GM21423 (cell line): Measurements from ENCODE around the gene CYBA.

ENCODE experiments used
- ATAC-seq: cut with Tn5 transposase; IDR thresholded peaks from one replicate; pipeline ENCODE4 v1.9.1; 2021; ENCODE audit warnings: mild to moderate bottlenecking, moderate library complexity; ENCODE audit not compliant: unreplicated experiment

CYBA gene

DNA sequence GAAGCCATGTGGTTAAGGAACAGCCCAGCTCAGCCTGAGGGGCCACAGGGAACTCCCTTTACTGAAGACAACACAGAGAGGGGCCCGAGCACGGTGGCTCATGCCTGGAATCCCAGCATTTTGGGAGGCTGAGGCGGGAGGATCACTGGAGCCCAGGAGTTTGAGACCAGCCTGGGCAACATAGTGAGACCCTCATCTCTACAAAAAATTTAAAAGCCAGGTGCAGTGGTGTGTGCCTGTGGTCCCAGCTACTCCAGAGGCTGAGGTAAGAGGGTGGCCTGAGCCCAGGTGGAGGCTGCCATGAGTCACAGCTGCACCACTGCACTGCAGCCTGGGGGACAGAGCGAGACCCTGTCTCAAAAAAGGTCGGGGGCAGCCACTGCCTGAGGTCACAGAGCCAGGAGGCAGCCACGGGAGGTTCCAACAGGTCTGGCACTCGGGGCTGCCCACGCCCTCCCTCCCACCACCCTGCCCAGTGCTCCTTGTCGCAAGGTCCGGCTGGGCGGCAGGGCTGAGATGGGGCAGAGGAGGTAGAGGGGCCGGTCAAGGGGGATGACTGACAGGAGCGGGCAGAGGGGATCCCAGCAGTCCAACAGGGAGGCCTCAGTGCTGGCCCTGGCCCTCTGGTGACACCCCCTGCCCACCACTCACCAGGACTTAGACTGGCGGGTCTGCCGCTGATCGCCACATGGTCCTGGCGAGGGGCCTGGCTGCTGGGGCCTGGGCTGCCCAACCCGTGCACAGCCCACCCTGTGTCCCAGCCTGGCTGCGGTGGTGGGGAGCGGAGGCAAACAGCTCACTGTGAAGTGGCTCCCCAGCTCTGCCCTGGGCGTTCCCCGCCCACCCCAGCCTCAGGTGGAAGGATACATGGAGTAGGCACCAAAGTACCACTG is 3.4 kb downstream of the CYBA start:
- ATAC-seq: no peak

DNA sequence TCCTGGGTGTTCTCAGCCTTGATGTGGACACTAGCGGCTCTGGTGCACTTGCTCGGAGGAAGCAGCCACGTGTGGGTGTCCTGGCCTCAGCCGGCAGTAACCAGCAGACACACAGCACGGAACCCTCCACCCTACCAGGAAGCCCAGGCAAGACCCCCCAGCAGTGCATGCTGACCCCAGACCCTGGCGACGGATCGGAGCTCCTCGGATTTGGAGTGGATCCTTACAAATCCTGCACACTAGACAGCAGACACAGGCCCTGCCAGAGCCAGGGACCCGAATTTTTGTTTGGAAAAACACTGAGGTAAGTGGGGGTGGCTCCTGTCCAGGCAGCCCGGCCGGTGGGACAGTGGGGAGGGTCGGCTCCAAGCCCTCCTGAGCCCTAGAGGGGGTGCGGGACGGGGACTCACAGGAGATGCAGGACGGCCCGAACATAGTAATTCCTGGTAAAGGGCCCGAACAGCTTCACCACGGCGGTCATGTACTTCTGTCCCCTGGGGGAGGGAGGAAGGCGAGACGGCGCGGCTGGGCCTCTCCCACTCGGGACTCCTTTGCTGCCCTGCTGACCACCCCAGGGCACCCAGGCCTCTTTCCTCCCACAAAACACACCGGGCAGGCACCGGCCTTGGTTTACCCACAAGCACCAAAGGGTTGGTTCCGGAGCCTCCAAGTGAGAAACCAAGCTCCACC is 4.4 kb downstream of the CYBA start:
- no peak for ATAC-seq

DNA sequence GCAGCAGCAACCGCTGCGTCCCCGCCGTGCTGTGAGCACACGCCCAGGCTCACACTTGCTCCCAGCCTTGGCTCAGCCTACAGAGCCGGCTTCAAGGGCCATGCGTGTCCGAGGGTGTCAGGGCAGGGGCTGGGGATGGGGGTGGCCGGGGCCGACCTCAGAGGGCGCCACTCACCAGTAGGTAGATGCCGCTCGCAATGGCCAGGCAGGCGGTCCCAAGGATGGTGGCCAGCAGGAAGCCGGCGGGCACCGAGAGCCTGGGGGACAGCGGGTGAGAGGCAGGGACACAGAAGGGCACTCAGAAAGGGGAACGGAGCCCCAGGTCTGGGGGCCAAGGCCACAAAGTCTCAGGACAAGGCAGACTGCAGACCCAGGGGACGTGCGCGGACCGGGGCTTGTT is 4.9 kb downstream of the CYBA start:
- ATAC-seq: no peak

DNA sequence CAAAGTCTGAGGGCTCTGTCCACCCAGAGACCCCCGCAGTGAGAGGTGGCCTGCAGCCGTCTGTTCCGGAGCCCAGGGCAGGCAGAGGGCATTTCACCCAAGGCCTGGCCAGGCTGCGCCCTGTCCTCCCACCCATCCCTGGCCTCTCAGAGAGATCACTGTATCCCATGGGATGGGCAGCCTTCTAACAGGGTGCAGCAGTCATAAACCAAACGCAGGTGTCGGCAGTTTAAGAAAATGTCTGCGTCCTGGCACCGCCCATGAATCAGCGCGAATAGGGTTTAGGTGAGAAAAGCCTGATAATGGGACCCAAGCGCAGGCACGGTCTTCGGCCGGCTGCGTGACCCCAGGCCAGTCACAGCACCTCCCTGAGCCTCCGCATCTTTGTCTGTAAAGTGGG is 5.4 kb downstream of the CYBA start:
- ATAC-seq: no peak

DNA sequence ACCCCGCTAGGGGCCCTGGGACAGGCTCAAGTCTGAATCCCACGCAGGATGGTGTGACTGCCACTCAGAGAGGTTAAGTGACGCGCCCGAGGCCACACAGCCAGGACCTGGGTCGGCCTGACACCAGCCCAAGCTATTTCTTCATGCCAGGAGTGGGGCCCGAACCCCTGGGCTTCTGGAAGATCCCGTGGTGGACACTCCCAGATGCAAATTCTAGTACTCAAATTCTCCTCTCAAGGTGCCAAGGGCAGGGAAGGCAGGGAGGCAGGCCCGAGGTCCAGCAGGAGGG is 7.3 kb downstream of the CYBA start:
- ATAC-seq: no peak

DNA sequence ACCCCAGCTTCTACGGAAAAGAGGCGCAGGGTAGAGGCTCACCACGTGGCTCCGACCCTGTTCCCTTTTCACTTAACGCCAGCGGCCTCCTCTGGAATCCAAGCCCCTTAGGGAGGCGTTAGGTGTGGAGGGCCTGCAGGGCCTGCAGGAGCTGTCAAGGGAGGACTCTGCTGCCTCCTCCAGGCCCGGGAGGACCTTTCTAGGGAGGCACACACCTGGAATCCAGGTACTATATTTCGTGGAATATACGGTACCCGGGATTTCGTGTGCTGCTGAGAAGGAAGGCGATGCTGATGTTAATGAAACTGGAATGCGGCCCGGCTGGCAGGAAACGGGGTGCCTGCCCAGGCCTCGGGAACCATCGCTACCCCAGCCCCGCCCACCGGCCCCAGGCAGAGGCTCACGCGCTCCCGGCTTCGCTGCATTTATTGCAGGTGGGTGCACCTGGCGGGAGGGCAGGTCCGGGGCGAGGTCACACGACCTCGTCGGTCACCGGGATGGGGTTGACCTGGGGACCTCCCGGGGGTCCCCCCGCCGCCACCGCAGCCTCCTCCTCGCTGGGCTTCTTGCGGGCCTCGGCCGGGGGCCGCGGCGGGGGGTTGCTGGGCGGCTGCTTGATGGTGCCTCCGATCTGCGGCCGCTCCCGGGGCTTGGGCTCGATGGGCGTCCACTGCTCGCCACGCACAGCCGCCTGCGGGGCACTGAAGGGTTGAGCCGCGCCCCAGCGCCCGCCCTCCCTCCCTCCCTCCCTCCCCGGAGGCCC is 7.8 kb downstream of the CYBA start:
- no peak for ATAC-seq

DNA sequence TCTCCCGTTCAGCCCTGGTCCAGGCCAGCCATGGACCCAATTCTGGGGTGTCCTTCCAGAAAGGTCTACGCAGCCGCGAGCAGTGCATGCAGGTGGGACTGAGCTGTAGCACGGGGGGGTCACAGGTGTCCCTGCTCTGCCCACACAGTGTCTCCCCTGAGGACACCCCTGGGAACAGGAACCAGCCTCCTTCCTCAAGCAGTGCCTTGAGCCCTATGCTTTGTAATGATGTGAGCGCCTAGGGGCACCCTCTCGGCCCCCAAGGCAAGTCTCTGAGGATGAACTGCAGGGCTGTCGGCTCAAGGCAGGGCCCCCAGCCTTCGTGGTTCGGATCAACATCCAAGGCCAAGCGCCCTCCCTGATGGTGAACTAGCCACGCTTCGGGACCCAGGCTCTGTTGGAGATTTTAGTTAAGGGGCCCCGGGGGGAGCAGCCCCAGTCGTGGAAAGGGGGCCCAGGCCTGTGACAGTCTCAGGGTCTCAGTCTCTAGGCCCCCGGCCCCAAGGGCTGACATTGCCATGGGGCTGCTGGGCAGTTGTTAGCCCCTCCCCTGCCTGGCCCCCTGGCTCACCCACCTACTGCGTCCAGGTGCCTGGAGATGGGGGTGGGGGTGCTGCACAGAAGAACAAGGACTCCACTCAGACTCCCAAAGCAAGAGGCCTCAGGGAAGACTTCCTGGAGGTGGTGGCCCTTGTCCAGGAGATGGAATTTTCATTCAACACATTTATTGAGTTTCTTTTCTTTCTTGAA is 10.2 kb downstream of the CYBA start:
- no peak for ATAC-seq

DNA sequence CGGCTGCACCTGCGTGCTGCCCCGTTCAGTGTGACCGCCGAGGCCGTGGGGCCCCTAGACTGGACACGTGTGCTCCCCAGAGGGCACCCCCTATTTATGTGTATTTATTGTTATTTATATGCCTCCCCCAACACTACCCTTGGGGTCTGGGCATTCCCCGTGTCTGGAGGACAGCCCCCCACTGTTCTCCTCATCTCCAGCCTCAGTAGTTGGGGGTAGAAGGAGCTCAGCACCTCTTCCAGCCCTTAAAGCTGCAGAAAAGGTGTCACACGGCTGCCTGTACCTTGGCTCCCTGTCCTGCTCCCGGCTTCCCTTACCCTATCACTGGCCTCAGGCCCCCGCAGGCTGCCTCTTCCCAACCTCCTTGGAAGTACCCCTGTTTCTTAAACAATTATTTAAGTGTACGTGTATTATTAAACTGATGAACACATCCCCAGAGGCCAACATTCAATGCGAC is 10.8 kb downstream of the CYBA start:
- no peak for ATAC-seq

DNA sequence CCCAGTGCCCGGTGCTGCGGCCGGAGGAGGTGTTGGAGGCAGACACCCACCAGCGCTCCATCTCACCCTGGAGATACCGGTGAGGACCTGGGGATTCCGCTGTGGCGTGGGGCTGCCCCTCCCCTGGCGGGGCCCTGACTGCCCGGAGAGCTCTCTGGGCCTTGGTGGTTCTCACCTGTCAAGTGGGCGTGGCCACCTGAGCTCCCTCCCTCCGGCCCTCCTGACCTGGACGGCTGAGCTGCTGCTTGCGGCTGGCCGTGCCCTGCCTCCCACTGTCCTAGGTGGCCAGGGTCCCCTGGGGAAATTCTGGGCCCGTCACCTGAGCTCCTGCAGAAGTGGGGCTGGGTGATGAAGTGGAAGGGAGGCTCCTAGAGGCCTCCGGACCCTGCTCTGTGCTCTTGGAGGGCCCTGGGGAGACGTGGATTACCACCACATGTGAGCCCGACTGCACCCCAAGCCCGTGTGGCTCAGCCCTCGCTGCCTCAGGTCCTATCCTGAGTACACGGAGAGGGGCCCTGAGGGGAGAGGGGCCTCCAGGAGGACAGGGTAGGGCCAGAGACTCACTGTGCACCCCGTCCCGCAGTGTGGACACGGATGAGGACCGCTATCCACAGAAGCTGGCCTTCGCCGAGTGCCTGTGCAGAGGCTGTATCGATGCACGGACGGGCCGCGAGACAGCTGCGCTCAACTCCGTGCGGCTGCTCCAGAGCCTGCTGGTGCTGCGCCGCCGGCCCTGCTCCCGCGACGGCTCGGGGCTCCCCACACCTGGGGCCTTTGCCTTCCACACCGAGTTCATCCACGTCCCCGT is 11.4 kb downstream of the CYBA start:
- ATAC-seq: no peak

DNA sequence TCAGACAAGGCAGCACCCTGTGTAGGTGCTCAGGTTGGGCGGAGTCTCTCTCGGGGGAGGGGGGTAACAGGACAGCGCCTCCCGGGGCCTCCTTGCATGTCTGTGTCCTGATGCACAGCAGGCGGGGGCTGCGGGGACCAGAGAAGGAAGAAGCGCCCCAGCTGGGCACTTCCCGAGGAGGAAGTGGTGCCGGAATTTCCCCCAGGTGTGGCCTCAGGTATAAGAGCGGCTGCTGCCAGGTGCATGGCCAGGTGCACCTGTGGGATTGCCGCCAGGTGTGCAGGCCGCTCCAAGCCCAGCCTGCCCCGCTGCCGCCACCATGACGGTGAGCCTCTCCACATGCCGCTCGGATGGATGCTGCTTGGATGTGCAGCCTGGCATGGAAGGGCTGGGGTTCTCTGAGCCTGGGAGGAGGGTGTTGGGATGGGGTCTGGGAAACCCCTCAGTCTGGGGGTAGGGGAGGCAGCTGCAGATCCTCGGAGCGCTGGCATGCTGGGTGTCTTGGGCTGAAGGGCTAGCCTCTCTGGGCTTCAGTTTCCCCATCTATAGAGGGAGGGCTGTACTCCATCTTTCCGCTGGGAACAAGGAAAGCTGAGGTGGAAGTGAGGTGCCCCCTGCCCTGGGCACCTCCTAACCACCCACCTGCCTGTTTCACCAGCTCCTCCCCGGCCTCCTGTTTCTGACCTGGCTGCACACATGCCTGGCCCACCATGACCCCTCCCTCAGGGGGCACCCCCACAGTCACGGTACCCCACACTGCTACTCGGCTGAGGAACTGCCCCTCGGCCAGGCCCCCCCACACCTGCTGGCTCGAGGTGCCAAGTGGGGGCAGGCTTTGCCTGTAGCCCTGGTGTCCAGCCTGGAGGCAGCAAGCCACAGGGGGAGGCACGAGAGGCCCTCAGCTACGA is 12.3 kb downstream of the CYBA start, which contains the start of gene IL17C:
Gene IL17C (plus strand): TSS at position 250 of the 908 bp plus-strand sequence. CDS start 70 bp downstream, at position 320.
- no peak for ATAC-seq

DNA sequence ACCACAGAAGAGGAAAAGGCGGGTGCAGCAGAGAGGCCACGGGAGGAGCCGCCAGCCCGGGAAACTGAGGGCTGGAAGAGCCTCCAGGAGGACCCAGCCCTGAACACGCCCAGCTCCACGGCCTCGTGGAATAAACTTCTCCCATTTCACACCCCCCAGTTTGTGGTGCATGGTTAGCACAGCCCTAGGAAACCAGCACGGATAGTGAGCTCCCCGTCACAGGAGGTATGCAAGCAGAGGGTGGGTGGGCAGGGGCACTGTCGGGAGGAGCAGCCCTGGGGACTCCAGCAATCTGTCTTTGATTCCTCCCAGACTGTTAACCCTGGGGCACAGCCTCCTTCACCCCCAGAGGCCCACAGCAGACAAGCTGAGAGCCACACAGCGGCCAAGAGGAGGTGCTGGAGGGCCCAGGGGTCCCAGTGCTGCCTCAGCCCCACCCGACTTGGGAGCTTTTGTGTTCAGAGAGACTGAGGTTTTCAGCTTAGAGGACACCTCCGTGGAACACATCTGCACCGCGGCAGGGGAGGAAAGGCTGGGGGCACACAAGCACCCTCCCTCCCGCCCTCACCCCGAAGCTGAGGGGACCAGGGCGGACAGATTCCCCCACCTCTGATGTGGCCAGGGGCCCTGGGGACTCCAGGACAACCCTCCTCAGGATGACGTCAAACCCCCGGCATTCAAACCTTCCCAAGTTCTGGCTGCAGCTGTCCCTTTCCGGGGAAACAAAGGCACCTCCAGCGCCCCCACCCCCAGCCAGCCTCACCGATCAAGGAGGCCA is 14.2 kb downstream of the CYBA start:
- ATAC-seq: no peak

DNA sequence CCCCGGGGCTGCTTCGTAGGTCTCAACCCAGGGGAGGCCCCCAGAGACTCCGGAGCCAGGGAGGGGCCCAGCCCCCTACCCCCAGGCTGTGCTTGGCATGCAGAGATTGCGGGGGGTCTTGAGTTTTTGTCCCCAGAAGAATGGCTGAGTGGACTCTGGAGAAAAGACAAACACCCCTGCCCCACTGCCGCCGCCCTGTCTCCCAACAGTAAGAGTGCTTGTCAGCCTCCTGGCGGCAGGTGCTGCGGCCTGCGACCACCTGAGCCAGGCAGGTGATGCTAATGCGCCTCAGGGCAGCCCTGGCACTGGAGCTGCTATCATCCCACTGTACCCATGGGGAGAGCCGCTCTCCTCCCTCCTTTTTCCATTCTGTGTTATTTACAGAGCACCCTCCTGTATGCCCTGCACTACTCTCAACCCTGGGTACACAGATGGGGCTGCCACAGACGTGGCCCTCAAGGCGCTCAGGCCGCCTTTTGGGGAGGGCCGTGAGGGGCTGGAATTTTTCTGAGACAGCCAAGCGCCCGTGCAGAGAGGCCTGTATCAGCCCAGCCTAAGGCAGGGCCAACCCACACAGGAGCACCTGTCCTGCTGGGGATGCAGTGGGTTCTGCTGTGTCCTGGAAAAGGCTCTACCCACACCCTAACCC is 15.1 kb downstream of the CYBA start:
- ATAC-seq: no peak

DNA sequence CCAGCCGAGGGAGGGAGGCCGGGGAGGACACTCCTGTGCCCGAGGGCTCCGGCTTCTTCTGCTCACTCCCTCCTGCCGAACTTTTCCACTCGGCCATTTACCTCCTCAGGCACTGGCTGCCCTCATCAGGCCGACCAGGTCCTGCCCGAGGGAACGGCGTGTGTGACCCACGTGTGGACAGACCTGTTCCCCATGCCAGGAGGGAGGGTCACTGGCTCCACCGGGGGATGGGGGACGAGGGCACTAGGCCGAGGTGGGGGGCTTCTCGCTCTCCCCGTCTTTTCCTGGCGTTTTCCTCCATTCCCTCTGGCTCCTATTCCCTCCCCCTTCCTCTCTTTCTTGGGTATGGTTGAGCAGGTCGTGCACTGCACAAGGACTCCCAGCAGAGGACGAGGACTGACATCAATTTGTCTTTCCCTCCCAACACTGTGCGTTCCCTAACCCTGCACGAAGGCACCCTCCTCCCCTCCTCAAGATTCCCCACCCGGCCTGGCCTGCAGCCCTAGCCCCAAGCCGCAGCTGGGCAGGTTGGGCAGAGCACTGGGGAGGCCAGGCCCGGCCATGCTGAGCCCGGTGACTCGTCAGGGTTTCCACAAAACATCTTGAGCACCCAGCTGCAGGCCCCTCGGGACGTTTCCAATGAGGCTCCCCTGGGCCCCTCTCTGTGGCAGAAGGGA is 15.7 kb downstream of the CYBA start:
- ATAC-seq: no peak

DNA sequence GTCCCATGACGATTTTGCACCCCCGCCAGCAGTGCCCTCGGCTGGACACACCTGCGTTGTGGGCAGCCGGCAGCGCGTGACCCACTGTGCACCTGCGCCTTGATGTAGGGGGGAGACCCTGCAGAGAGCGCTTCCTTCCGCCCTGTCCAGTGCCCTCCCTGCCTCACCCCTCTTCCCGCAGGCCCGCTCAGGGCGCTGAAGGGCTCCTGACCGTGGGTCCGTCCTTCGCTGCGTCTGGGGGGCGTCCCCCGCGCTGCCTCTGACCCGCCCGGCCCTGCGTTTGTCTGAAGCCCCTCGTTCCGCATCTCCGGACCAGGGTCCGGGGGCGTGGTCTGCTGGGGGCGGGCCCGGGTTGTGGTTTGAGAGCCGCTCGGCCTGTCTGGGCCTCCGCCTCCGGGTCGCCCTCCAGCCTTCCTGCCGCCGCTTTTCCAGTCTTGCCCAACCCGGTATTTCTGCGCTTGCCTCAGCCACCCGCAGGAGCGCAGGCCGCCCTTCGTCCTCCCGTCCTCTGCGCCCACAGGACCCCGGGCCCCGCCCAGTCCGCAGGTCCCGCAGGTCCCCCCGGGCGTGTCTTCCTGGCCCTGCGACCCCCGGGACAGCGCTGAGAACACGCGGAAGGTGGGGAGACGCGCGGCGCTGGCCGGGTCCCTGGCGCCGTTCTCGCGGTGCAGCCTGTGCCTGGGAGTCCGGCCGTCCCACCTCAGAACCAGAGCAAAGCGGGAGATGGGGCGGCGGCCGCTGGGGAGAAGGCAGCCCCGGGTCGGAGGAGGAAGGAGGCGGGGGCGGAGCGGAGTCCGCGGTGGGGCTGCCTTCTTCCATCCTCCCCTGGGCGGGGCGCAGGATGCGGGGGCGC is 16.5 kb downstream of the CYBA start:
- ATAC-seq: peak; percentile 57

DNA sequence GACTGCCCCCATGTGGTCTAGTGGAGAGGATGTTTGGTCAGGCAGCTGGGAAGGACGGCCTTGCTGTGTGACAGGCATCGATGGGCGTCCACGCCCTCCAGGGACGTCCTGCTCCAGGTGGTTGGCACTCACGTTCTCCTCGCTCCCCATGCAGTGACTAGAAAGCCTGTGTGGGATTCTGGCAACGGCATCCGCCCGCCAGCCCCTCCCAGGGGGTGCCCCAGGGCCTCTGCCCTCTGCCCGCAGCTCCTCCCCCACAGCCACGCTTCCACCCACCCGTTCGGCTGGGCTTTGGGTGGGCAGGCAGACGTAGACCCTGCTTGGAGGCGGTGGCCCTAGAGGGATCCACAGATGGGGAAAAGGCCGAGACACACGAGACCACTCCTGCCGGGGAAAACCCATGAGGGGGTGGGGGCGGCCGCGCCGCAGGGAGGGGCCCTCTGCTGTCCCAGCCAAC is 17.1 kb downstream of the CYBA start:
- ATAC-seq: peak; percentile 30

DNA sequence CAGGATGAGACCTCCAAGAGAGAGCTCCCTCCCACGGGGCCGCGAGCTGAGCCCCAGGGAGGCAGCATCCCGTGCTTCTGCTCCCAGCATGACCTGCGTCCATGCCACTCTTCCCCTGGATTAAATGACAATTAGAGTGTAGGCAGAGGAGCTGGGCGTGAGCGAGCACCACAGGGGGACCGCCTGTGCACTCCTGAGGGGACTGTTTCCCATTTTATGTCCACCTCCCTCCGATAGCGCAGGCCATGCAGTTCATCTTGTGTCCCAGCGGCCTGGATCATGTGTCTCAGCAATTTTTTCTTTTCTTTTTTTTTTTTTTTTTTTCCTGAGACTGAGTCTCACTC is 18.3 kb downstream of the CYBA start:
- no peak for ATAC-seq
